Loucy (cell line): ENCODE results near the gene DLGAP1.

Experiments used
- EZH2phosphoT487 ChIP-seq: fragments of 200-600 bp; IDR thresholded peaks from 2 replicates; pipeline ENCODE4 v1.6.1; 2018; ENCODE audit warnings: antibody characterized with exemption, mild to moderate bottlenecking, moderate library complexity, borderline replicate concordance
- TF ChIP-seq, protein P1 (sequence below): fragments of 200-600 bp; sonication (generic); conservative IDR thresholded peaks from 2 replicates; pipeline ENCODE4 v1.5.1; 2014; ENCODE audit warnings: mild to moderate bottlenecking, antibody characterized with exemption, low read length

DNA sequence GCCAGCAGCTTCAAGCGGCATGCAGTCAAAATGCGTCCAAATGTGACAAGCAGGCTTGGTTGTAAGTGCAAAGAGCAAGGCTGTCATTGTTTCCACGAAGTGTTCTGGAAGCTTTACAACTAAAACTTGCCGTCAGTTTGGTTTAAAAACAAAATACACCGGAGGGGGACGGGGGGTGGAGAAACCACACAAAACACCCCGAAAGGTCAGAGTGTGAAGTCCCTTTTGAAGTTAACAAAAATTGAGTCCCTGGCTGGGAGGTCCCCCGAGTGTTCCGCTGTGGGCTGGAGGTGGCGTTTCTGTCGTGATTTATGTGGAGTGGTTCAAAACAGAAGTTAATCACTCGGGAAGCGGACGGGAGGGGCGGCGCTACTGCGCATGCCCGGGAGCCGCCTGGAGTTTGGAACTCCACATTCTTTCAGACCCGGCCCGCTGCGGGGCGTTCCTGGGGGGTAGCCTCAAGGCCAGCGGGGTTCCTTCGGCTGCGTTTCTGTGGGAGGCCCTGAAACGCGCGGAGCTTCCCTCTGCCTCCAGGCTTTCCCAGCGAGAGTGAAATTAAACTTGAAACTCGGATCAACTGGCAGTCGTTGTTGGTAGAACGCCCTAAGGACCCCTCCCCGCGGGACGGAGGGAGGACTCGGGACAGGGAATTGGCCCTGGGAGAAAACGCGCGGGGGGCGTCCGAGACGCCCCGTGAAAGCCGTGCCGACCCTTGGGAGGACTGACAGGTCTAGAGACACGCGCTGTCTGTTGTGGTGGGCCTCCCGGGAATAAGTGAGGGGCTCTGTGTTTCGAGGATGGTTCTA is 1003.7 kb downstream of the DLGAP1 start:
- TF ChIP-seq, protein P1, sequence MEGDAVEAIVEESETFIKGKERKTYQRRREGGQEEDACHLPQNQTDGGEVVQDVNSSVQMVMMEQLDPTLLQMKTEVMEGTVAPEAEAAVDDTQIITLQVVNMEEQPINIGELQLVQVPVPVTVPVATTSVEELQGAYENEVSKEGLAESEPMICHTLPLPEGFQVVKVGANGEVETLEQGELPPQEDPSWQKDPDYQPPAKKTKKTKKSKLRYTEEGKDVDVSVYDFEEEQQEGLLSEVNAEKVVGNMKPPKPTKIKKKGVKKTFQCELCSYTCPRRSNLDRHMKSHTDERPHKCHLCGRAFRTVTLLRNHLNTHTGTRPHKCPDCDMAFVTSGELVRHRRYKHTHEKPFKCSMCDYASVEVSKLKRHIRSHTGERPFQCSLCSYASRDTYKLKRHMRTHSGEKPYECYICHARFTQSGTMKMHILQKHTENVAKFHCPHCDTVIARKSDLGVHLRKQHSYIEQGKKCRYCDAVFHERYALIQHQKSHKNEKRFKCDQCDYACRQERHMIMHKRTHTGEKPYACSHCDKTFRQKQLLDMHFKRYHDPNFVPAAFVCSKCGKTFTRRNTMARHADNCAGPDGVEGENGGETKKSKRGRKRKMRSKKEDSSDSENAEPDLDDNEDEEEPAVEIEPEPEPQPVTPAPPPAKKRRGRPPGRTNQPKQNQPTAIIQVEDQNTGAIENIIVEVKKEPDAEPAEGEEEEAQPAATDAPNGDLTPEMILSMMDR = no peak
- TF ChIP-seq EZH2phosphoT487 = no peak
